NCI-H128 (cell line): ENCODE data around the gene HP.
"Not testable (repeated sequence)": the region's sequence is repeated elsewhere in the genome, so short reads cannot be mapped to it uniquely, and the experiment has no call there.

Experiments used
- DNase-seq: peaks from one replicate; lab custom pipeline; 2025; ENCODE audit not compliant: unreplicated experiment; lab: John Stamatoyannopoulos, UW

The HP gene, protein sequence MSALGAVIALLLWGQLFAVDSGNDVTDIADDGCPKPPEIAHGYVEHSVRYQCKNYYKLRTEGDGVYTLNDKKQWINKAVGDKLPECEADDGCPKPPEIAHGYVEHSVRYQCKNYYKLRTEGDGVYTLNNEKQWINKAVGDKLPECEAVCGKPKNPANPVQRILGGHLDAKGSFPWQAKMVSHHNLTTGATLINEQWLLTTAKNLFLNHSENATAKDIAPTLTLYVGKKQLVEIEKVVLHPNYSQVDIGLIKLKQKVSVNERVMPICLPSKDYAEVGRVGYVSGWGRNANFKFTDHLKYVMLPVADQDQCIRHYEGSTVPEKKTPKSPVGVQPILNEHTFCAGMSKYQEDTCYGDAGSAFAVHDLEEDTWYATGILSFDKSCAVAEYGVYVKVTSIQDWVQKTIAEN

GRCh38 chr16:72054254-72054847, at the start of gene HP:
Gene HP, plus strand, starts transcription at chr16:72054505. Its CDS starts 148 bp downstream, at chr16:72054653.
- not testable (repeated sequence) for DNase-seq

- DNase-seq: not testable (repeated sequence)
These were observed 46.3 kb upstream of the HP start for GRCh38 chr16:72008065-72008423.

DNA sequence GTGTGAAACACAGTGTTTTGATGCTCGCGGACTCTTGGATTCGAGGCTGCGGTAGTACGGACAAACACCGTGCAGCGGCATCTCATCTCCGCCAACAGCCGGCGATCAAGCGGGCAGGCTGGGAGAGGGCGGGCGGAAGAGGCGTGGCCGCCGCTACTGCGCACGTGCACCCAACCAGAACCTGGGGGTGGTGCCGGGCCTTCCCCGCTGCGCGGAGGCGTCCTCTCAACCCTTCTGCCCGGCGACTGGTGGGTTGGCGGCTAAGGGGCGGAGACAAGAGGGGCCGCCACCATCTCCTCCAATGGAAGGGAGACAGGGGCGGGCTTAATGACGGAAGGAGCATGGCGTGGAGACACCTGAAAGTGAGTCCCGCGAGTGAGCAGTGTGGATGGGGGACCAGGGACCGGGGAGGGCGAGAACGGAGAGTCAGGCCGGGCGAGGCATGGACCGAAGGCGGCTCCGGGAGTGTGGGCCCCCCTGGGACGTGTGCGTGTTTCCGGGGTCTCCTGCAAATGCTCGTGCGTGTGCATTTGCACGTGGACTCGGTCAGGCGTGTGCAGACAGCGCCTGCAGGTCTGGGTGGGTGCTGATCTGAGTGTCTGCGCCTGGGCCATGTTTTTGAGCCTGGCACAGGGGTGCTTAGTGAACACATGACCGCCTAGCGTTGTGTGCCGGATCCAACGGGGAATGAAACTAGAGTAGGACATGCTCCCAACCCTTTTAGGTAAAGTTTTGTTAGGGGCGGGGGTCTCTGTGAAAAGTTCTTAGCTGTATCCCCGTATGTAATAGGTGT, 45.7 kb upstream of the HP start, which contains the start of gene DHODH:
Gene DHODH (plus strand): TSS at position 321 of the 793 bp plus-strand sequence. CDS start 21 bp downstream, at position 342.
- peak; percentile 81 for DNase-seq

DNA sequence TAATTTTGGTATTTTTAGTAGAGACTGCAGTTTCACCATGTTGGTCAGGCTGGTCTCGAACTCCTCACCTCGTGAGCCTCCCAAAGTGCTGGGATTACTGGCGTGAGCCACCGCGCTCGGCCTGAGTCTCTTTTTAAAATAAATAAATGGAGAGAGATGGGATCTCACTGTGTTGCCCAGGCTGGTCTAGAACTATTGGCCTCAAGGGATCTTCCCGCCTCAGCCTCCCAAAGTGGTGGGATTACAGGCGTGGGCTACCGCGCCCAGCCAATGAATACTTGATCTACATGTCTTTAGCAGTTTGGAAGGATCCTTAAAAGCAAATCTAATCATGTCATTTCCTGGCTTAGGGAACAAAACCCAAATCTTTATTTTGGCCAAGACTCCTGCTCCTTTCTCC, 44.5 kb upstream of the HP start:
- DNase-seq: no peak

DNA sequence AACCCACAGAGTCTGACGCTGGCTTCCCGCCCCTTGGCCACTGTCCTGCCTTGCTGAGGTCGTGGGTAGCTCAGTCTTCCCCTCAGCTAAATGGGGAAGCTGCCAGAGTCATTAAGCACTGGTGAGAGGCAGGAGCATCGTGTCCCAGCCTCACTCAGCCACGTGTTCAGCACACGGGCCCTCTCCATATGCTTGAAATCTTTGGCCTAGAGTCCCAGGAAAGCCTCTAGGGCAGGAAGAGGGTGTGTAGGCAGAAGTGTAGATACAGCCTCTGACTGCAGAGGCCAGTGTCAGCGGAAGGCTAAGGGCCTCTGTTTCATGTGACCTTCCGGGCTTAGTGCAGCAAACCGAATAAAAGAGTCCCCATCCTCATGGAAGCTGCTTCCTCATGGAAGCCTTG, 41.7 kb upstream of the HP start:
- no peak for DNase-seq

DNA sequence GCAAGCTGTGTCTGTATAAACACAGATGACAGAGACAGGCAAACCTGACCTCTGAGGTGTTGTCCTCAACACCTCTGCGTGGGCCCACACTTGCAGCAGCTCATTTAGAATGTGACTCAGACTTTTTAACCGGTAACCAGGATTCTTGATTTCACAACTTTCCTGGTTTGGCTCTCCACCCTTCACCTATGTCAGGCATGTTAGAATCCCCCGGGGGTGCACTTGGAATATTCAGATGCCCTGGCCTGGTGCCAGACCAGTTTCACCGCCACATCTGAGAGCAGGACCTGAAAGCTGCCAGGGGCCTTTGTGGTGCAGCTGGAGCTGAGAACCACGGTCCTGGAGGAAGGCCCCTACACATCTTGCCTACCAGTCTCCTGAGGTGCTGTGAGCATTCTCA, 40.9 kb upstream of the HP start:
- DNase-seq: no peak

GRCh38 chr16:72013888-72014581, 40.3 kb upstream of the HP start:
- DNase-seq: no peak

DNA sequence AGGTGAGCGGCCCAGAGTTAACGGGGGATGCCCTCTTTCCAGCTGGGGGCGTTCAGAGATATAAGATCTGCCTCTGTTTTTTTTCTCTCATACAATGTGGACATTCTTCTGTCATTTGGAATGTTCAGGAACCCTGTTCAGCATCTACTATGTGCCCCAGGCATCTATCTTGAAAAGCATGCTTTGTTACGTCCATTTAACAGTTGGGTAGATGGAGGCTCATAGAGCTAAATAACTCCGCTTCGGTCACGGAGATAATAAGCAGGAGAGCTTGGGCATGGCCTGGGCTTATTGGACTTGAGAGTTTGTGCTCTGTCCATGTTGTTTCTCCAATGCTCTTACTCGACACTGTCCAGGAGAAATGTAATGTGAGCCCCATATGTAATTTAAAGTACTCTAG, 39.6 kb upstream of the HP start:
- DNase-seq: no peak

GRCh38 chr16:72015124-72015523, 39.2 kb upstream of the HP start:
- DNase-seq: no peak

GRCh38 chr16:72018470-72018869, 35.8 kb upstream of the HP start:
- DNase-seq: no peak

GRCh38 chr16:72021043-72021442, 33.3 kb upstream of the HP start:
- DNase-seq: no peak

GRCh38 chr16:72022127-72022526, 32.2 kb upstream of the HP start:
- DNase-seq: no peak

DNA sequence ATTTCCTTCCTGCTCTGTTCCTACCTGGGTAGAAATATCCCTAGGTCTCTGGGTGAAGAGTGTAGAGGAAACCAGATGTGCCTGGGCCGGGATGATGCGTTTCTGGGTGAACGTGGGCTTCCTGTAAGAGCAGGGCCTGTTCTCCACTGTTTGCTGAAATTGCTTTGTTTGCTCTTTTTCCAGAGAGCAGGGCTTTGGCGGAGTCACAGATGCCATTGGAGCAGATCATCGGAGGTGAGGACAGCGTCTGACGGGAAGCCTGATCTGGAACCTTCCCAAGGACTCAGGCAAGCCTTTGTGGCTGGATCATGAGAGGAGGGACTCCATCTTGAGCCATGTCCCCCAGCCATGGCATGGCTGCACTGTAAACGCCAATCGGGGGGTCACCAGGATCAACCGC, 30.3 kb upstream of the HP start:
- no peak for DNase-seq

DNA sequence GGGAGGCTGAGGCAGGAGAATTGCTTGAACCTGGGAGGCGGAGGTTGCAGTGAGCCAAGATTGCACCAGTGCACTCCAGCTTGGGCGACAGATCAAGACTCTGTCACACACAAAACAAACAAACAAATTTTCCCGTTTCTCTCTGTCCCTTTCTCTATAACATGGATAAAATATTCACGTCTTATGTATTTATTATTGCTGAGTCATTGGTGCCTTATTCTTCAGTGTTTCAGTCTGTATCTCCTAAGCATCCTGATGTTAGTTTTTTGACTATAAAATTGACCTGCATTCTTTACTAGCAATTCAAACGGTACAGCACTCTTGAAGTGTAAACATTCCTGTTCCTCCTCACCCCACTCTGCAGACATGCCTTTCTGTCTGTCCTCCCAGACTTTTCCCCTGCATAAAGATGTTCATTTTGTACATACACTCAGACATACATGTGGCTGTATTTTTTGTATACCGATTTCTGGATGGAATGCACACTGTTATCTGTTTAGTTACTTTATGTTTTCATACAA, 29.4 kb upstream of the HP start:
- no peak for DNase-seq

DNA sequence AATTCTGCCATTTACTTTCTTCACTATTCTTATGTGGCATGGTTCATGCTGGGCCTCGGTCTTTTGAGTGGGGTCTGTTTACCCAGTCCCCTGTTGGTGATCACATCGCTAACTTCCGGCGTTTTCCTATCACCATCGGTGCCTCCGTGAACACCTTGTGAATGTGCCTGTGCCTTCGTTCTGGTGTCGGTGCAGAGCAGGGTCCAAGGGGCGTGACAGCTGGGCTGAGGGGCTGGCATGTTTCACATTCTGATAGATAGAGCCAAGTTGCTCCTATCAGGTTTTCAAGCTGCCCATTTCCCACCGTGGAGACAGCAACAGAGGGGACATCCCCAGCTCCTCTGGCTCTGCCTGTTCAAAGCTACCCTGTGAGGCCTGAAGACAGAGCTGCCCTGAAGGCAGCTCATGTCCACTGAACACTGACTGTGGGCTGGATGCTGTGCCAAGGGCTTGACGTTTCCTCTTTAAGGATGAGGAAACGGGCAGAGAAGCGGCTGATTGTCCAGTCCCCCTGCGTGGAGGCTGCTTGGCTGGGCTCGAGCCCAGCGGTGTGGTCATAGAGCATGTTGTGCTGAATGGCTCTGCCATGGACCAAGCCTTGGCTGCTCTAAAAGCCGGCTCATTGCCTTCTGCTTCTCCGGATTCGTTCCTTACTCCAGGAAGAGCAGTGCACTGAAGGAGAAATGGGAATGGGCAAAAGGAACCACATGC, 28.7 kb upstream of the HP start:
- no peak for DNase-seq

DNA sequence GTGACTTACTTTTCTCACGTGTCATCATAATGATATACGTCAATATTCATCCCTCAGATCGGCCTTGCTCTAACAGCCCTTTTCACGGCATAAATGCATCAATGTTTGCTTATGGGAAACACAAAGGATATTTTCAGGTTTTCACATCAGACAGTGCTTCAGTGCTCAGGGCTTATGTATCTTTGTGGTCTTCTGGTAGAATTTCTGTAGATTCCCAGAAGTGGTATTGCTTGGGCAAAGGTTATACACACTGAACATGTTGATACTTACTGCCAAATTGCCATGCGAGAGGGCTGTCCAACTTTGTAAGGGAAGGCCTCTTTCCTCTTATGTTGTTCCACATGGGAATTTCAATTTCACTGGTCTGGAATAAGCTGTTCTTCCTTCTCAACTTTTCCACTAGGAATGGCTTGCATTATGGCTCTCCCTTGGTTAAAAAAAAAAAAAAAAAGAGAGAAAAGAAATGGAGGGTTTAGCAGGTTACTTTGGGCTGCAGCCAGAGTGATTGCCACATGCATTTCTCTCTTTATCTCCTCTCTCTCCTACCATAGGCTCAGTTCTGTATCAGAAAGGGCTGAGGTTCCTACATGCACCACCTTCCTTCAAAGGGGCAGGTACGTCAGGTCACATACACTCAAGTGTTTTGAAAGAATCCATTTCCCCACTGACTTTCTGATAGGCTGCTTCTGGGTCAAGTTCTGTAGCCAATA, 26.5 kb upstream of the HP start:
- no peak for DNase-seq

DNA sequence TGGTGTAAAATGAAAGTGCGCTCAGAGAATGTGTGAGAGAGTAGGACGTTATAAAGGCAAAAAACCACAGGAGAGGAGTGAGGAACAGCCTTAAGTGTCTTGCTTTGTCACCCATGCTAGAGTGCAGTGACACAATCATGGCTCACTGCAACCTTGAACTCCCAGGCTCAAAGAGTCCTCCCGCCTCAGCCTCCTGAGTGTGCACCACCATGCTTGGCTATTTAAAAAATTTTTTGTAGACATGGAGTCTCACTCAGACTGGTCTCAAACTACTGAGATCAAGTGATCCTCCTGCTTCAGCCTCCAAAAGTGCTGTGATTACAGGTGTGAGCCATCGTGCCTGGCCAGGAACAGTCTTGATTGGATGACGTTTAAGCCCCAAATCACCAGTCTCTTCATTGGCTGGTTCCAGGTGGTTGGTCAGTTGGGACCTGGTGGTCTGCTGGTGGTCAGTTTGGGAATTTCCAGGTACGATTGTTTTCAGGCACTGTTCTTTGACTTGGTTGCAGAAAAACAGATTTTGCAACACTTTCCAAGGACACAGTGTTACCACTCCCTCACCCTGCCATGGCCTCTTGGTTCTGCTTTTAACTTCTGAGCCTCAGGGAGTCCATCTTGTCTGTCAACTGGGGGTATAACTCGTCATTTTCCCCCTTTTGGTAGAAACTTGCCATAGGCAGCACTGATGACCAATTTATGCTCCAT, 24.6 kb upstream of the HP start:
- no peak for DNase-seq

- DNase-seq: no peak
These were observed 20.9 kb upstream of the HP start for GRCh38 chr16:72033437-72033836.

DNA sequence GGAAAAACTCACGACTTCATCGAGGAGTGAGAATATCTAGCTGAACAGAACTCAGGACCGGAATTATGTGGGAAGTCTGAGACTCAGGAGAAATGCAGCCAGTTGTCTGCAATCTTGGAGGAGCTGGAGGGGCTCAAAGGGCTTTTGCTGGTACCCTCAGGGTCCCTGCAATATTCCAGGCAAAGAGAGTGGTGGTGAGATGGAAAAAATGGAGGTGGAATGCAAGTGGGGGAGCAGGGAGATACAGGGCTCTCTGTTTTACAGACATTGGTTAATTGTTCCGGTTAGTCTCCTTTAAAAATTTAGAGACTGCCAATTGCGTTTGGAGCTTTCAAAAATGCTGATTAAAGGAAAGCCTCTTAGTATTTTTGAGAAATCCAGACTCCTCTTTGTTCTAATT, 18.2 kb upstream of the HP start:
- DNase-seq: no peak
